Activated CD4-positive, alpha-beta T cell treated with anti-CD3 and anti-CD28 coated beads for 4 hours (primary cell): ENCODE measurements around the gene CHD6.

Experiments
- DNase-seq, 2 donors: peaks; one replicate each; pipeline ENCODE4 v3.0.0-alpha.2; 2020

Gene CHD6

GRCh38 chr20:41577129-41578009 lies 40.8 kb downstream of the CHD6 start:
- DNase-seq = no peak

GRCh38 chr20:41575412-41575811 lies 42.8 kb downstream of the CHD6 start:
- DNase-seq = no peak

DNA sequence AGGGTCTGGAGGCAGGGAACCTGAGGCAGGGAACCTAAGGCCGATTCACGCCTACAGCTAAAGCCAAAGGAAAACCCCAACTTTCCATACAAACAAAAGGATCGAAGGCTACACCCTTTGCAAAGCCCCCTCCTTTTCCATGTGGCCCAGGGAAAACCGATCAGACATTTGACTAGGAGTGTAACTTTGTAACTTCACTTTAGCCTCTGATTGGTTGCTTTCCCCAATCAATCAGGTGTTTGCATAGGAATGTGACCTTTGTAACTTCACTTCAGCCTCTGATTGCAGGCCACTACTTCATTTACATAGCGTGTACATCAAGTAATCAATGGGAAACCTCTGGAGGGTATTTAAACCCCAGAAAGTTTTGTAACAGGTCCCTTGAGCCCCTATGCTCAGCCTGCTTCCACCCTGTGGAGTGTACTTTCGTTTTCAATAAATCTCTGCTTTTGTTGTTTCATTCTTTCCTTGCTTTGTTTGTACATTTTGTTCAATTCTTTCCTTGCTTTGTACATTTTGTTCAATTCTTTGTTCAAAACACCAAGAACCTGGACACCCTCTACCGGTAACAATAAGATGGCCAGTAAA lies 43.3 kb downstream of the CHD6 start:
- DNase-seq = no peak

GRCh38 chr20:41573955-41574354 lies 44.2 kb downstream of the CHD6 start:
- DNase-seq = no peak

GRCh38 chr20:41572010-41572572 lies 46.1 kb downstream of the CHD6 start:
- no peak for DNase-seq

- no peak for DNase-seq
These were observed 47.2 kb downstream of the CHD6 start for GRCh38 chr20:41571006-41571405.

DNA sequence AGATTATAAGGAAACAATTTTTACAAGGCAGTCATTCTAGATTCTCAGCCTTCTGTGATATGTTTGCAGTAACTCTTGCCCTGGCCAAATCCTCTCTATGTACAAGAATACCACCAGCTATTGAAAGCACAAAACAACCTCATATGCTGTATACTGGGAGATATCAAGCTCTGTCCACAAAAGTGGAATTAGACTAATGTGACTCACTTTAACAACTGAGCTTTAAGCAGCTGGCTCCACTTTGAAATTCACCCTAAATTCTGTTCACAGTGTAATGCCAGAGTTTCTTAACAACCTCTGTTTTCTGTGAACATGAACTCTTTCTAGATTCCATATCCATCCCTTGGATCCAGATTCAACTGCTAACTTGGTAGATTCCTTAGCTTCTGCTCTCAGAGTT lies 47.6 kb downstream of the CHD6 start:
- DNase-seq = no peak

DNA sequence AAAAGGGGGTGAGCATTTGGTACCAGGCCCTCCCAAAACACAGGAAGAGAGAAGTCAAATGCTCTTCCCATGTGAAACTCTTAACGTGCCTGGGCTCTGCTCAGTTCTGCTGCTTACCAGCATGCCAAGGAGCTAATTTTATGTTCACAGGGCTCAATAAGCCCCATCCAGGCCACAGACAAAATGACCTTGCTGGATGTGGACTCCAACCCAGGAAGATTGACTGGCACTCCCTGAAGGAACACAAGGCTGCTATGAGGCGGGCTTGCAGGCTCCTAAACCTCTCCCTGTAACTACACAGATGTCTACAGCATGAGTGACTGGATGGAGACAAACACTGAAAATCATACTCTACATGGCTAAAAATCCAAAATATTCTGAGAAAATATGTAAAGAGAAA lies 50.6 kb downstream of the CHD6 start:
- DNase-seq = no peak

DNA sequence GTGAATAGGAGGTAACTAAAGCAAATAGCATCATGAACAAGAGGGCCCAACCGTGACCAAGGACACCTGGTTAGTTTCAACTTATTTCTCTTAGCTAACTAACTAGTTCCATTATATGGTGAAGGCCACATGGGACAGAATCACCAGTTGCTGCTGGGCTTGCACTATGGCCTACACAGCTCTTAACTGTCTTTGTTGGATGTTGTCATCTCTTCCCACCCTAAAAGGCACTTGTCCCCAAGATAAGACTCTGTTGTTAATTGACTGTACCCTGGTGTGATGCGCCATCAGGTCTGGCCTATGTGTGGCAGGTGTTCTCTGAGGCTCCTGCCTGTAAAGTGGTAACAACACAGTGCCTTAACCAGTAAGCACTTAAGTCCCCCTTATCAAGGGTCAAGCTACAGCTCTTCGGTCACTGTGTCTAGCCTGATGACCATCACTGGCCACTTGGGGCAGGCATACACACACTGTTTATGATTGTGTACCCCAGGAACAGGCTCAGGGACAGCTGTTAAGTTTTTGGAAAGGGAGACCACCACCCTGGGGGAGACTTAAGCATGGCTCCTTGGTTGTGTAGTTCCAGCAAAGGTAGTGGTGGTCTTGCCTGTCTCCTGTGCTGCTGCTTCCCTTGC lies 51.2 kb downstream of the CHD6 start:
- no peak for DNase-seq

DNA sequence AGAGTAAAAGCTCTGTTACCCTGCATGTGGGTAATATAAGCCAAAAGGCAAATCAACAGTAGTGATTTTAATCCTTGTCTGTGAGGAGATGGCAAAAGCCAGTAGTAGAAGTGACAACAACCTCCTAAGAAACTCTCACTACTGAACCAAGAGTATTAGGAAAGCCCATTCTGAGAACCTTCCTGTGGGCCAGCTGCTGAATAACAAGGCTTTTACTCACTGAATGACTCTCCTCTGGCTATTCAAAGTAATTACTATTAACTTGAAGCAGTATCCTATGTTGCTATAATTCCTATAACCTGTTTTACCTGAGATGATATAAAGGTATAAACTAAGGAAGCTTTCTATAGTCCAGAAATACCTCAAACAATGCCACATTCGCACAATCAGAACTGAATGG lies 55.1 kb downstream of the CHD6 start:
- DNase-seq = no peak

DNA sequence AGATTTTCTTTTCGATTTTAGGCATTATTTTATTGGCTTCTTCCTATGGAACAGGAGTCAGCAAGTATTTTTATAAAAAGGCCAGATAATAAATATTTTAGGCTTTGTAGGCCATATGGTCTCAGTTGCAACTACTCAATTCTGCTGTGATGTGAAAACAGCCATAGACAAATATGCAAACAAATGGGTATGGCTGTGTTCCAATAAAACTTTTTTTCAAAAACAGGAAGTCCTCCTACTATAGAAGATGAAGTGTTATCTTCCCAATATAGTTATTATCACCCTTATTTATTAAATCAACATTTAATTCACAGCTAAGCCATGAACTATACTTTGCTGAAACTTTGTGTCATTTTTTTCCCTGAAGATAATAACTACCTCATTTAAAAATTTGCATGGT lies 57.2 kb downstream of the CHD6 start:
- DNase-seq = no peak

GRCh38 chr20:41559658-41560057 lies 58.5 kb downstream of the CHD6 start:
- no peak for DNase-seq

- DNase-seq = no peak
These were observed 64.9 kb downstream of the CHD6 start for GRCh38 chr20:41553142-41553879.

GRCh38 chr20:41552295-41553068 lies 65.7 kb downstream of the CHD6 start:
- no peak for DNase-seq

- DNase-seq = no peak
These were observed 67.0 kb downstream of the CHD6 start for GRCh38 chr20:41551011-41551705.

- DNase-seq = no peak
These were observed 71.0 kb downstream of the CHD6 start for GRCh38 chr20:41547221-41547620.

DNA sequence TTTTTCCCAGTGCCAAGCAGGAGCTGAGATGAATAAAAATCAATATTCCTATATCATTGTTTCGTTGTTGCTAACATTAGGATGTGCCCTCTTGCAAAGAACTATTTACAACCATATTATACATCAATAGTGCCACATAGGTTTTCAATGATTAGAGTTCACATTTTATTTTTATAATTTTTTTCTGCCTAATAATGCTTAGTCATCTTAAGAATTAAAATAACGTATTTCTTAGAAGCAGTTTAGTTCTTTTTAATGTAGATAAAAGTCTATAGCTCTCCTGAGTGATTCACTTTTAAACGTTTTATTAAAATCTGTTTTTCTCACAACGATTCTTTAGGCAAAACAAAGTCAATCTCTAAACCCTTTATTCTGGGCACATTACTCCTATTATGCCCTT lies 71.6 kb downstream of the CHD6 start:
- DNase-seq = no peak

DNA sequence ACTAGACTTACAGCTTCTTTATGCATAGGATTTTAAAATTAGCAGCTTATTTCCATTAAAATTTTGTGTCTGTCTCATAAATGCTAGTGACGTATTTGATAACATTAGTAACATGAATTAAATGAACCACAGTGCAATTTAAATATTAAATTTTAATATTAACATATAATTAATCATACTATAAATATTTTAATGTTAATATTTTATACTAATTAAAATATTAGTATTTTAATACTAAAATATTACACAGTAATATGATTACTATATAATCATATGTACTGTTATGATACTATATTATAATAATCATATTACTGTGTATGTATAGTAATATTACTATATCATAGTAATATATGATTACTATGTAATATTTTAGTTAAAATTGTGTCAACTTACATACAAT lies 73.7 kb downstream of the CHD6 start:
- DNase-seq = no peak

GRCh38 chr20:41540918-41541317 lies 77.3 kb downstream of the CHD6 start:
- no peak for DNase-seq

DNA sequence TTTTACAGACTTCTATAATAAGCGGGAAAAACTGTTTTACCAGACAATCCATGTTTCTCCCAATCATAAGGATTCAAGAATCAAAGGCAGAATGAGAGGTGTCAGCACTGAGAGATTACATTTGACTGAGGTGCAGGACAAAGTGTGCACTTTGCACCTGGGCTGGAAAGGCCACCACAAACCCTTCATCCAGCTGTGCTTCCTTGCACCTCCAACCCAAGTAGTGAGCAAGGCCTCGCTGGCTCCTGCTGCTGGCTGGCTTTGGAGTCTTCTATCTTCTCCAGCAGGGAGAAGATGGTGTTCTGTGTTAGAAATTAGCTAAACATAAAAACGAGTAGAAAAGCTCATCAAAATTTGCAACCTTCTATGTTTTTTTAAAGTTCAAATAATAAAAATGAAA lies 77.7 kb downstream of the CHD6 start:
- DNase-seq = no peak

DNA sequence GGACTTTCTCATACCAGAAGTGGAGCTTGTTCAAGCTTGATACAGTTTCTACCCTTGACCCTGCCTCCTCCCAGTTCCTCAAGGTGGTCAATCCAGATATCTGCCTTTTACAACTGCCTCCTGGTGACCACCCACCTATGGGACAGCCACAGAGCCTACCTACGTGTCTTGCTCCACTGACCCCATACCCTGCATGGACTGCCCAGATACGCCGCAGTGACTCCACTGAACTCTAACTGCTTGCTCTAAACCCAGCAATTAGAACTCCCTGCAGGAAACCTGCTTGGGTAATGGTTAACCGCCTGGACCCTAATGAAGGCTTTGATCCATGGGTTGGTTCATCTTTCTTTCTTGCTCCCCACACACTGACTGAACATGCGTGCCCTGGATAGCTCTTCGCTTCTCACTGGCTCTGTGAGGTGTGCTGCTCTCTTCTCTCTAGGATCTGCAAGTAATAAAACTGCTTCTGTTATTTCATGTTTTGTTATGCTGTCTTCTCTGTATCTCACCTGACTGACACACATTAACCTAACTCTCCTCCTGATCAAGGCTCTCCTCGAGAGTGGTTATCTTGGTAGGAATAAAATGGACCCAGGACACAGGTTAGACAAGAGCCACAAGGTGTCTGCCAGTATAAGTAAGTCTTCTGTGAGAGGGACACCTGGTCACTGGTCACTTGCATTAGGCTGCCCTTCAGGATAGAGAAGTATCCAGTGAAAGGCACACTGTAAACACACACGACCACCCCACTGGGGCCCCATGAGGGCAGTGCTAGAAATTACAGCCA lies 79.2 kb downstream of the CHD6 start:
- no peak for DNase-seq
